ENCODE measurements around the gene GPC5.

GRCh38 chr13:91904597-91904996 is 506.2 kb downstream of the GPC5 start:
- TF ChIP-seq CTCF (IDR thresholded peaks at IDR 0.05) (no peak), POLR2A (IDR thresholded peaks at IDR 0.05) (no peak)

Data from uterus (tissue), 2 donors.